HG03432 (cell line): ENCODE measurements around the gene METTL8.

Source experiments
- ATAC-seq: cut with Tn5 transposase; IDR thresholded peaks from one replicate; pipeline ENCODE4 v1.9.1; 2021; ENCODE audit warnings: mild to moderate bottlenecking, moderate library complexity; ENCODE audit not compliant: unreplicated experiment

METTL8 gene

DNA sequence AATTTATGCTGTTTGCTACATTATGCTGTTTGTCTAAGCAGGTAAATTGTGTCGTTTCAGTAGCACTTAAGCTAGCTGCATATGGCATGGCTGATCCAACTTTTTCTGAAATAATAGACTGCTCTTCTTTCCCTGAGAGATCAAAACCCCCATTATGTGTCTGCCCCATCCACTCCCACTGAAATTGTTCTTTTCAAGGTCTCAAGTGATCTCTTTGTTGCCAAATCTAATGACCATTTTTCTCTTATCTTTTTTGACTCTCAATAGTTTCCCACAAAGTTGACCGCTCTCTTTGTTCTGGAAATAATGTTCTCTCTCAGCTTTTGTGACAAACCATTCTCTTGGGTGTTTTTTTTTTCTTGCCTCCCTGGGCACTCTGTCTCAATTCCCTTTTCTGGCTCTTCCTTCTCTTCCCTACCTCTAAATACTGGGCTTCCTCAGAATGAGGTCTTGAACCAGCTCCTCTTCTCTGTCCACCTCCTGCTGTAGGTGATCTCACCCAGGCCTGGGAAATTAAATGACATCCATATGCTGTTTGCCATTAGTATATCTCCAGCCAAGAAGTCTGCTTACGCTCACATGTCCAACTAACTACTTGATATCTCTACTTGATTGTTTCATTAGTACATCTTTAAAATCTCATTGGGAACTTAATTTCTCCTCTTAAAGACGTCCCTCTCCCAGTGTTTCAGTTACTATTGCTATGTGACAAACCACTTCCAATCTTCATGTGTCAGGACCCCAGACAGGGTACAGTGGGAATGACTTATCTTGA lies 165.7 kb downstream of the METTL8 start:
- no peak for ATAC-seq
